ENCODE results near the gene WNK1. TPM values are rescaled to one million over a fixed set of nuclear protein-coding genes. Genes with fewer than 3 reads are reported as not detected.
A peak's percentile ranks its signal among the peaks of the same experiment; 100 is the strongest.
"Not testable (repeated sequence)": the region's sequence is repeated elsewhere in the genome, so short reads cannot be mapped to it uniquely, and the experiment has no call there.

WNK1 gene
- total RNA-seq, 1 donor from 2014 or later: 157 TPM

- H3K36me3 Mint-ChIP-seq (ENCODE audit: low read depth): peaks cover 15% of the 10 kb centered on the region
- H3K27me3 Mint-ChIP-seq (ENCODE audit: low read depth); H3K27ac Mint-ChIP-seq; DNase-seq (ENCODE audit: low spot score); H3K9me3 Mint-ChIP-seq; H3K4me3 Mint-ChIP-seq (ENCODE audit: low read depth): not testable (repeated sequence)
- H3K4me1 Mint-ChIP-seq (ENCODE audit: low read depth): peaks cover 61% of the 10 kb centered on the region
- intact Hi-C loops (cut with micrococcal nuclease): loop anchor here (5.0 kb wide), 1 partner anchor 551 kb away; no protein-coding TSS in a partner anchor
Measured at GRCh38 chr12:775973-776771, 23.8 kb downstream of the WNK1 start.

GRCh38 chr12:776772-777373 lies 24.5 kb downstream of the WNK1 start:
- intact Hi-C loops (cut with micrococcal nuclease): loop anchor here (5.0 kb wide), 1 partner anchor 550 kb away; no protein-coding TSS in a partner anchor
- H3K4me3 Mint-ChIP-seq (ENCODE audit: low read depth); DNase-seq (ENCODE audit: low spot score); H3K27me3 Mint-ChIP-seq (ENCODE audit: low read depth); H3K27ac Mint-ChIP-seq; H3K9me3 Mint-ChIP-seq: not testable (repeated sequence)
- Mint-ChIP-seq H3K36me3 (ENCODE audit: low read depth) (peaks cover 15% of the 10 kb centered on the region), H3K4me1 (ENCODE audit: low read depth) (peaks cover 61% of the 10 kb centered on the region)

GRCh38 chr12:777550-778047 lies 25.2 kb downstream of the WNK1 start:
- H3K4me1 Mint-ChIP-seq (ENCODE audit: low read depth): peaks cover 58% of the 10 kb centered on the region

GRCh38 chr12:778615-779014 lies 26.2 kb downstream of the WNK1 start:
- Mint-ChIP-seq H3K9me3 (no peaks in the 10 kb centered on the region), H3K36me3 (ENCODE audit: low read depth) (peaks cover 11% of the 10 kb centered on the region), H3K4me3 (ENCODE audit: low read depth) (peak overlapping the region; percentile 67), H3K27ac (no peak overlapping the region), H3K4me1 (ENCODE audit: low read depth) (peaks cover 52% of the 10 kb centered on the region), H3K27me3 (ENCODE audit: low read depth) (no peaks in the 10 kb centered on the region)
- intact Hi-C loops (cut with micrococcal nuclease): loop anchor here (5.0 kb wide), 1 partner anchor 549 kb away; no protein-coding TSS in a partner anchor
- DNase-seq (ENCODE audit: low spot score): no peak

More at GRCh38 chr12:777550-778047, 25.2 kb downstream of the WNK1 start:
- Mint-ChIP-seq H3K27ac (no peak overlapping the region), H3K9me3 (no peaks in the 10 kb centered on the region), H3K4me3 (ENCODE audit: low read depth) (no peak overlapping the region), H3K27me3 (ENCODE audit: low read depth) (no peaks in the 10 kb centered on the region), H3K36me3 (ENCODE audit: low read depth) (peaks cover 11% of the 10 kb centered on the region)
- intact Hi-C loops (cut with micrococcal nuclease): loop anchor here (5.0 kb wide), 1 partner anchor 550 kb away; no protein-coding TSS in a partner anchor
- no peak for DNase-seq (ENCODE audit: low spot score)

- intact Hi-C loops (cut with micrococcal nuclease): loop anchor here (2.0 to 5.0 kb wide), 2 partner anchors 15 to 547 kb away; no protein-coding TSS in a partner anchor
- H3K9me3 Mint-ChIP-seq: no peaks in the 10 kb centered on the region
- peak overlapping the region; percentile 50 for H3K27ac Mint-ChIP-seq
- peaks cover 50% of the 10 kb centered on the region for H3K4me1 Mint-ChIP-seq (ENCODE audit: low read depth)
- peak overlapping the region; percentile 62 for H3K4me3 Mint-ChIP-seq (ENCODE audit: low read depth)
- no peaks in the 10 kb centered on the region for H3K27me3 Mint-ChIP-seq (ENCODE audit: low read depth)
- no peak for DNase-seq (ENCODE audit: low spot score)
- H3K36me3 Mint-ChIP-seq (ENCODE audit: low read depth): peaks cover 11% of the 10 kb centered on the region
Measured at GRCh38 chr12:779745-780734, 27.7 kb downstream of the WNK1 start.

GRCh38 chr12:780750-781379 lies 28.5 kb downstream of the WNK1 start:
- intact Hi-C loops (cut with micrococcal nuclease): loop anchor here (2.0 kb wide), 1 partner anchor 14 kb away; no protein-coding TSS in a partner anchor
- Mint-ChIP-seq H3K27ac (no peak overlapping the region), H3K4me3 (ENCODE audit: low read depth) (no peak overlapping the region), H3K4me1 (ENCODE audit: low read depth) (peaks cover 48% of the 10 kb centered on the region), H3K9me3 (no peaks in the 10 kb centered on the region), H3K27me3 (ENCODE audit: low read depth) (no peaks in the 10 kb centered on the region), H3K36me3 (ENCODE audit: low read depth) (peaks cover 11% of the 10 kb centered on the region)
- no peak for DNase-seq (ENCODE audit: low spot score)

GRCh38 chr12:785706-786105 lies 33.3 kb downstream of the WNK1 start:
- Mint-ChIP-seq H3K36me3 (ENCODE audit: low read depth) (peaks cover 17% of the 10 kb centered on the region), H3K4me1 (ENCODE audit: low read depth) (peaks cover 37% of the 10 kb centered on the region), H3K27me3 (ENCODE audit: low read depth) (no peaks in the 10 kb centered on the region), H3K27ac (no peak overlapping the region), H3K4me3 (ENCODE audit: low read depth) (no peak overlapping the region), H3K9me3 (no peaks in the 10 kb centered on the region)
- intact Hi-C loops (cut with micrococcal nuclease): no loop called here
- DNase-seq (ENCODE audit: low spot score): no peak

GRCh38 chr12:788288-788687 lies 35.9 kb downstream of the WNK1 start:
- peaks cover 39% of the 10 kb centered on the region for H3K4me1 Mint-ChIP-seq (ENCODE audit: low read depth)
- DNase-seq (ENCODE audit: low spot score): no peak
- intact Hi-C loops (cut with micrococcal nuclease): no loop called here
- H3K36me3 Mint-ChIP-seq (ENCODE audit: low read depth): peaks cover 24% of the 10 kb centered on the region
- H3K27ac Mint-ChIP-seq: no peak overlapping the region
- H3K27me3 Mint-ChIP-seq (ENCODE audit: low read depth): no peaks in the 10 kb centered on the region
- H3K4me3 Mint-ChIP-seq (ENCODE audit: low read depth): no peak overlapping the region
- no peaks in the 10 kb centered on the region for H3K9me3 Mint-ChIP-seq

- H3K27ac Mint-ChIP-seq: peak overlapping the region; percentile 1
- DNase-seq (ENCODE audit: low spot score); intact Hi-C loops (cut with micrococcal nuclease); H3K4me3 Mint-ChIP-seq (ENCODE audit: low read depth); H3K27me3 Mint-ChIP-seq (ENCODE audit: low read depth); H3K9me3 Mint-ChIP-seq: not testable (repeated sequence)
- H3K36me3 Mint-ChIP-seq (ENCODE audit: low read depth): peaks cover 24% of the 10 kb centered on the region
- peaks cover 44% of the 10 kb centered on the region for H3K4me1 Mint-ChIP-seq (ENCODE audit: low read depth)
Measured at GRCh38 chr12:788762-789161, 36.4 kb downstream of the WNK1 start.

GRCh38 chr12:789852-790563 lies 37.6 kb downstream of the WNK1 start:
- peak overlapping the region; percentile 55 for H3K27ac Mint-ChIP-seq
- H3K4me1 Mint-ChIP-seq (ENCODE audit: low read depth): peaks cover 51% of the 10 kb centered on the region
- no peaks in the 10 kb centered on the region for H3K27me3 Mint-ChIP-seq (ENCODE audit: low read depth)
- no peak overlapping the region for H3K4me3 Mint-ChIP-seq (ENCODE audit: low read depth)
- intact Hi-C loops (cut with micrococcal nuclease): no loop called here
- DNase-seq (ENCODE audit: low spot score): no peak
- H3K9me3 Mint-ChIP-seq: no peaks in the 10 kb centered on the region
- peaks cover 27% of the 10 kb centered on the region for H3K36me3 Mint-ChIP-seq (ENCODE audit: low read depth)

- H3K27ac Mint-ChIP-seq: no peak overlapping the region
- no peaks in the 10 kb centered on the region for H3K9me3 Mint-ChIP-seq
- no peaks in the 10 kb centered on the region for H3K27me3 Mint-ChIP-seq (ENCODE audit: low read depth)
- intact Hi-C loops (cut with micrococcal nuclease): no loop called here
- peaks cover 29% of the 10 kb centered on the region for H3K36me3 Mint-ChIP-seq (ENCODE audit: low read depth)
- no peak for DNase-seq (ENCODE audit: low spot score)
- H3K4me3 Mint-ChIP-seq (ENCODE audit: low read depth): no peak overlapping the region
- H3K4me1 Mint-ChIP-seq (ENCODE audit: low read depth): peaks cover 57% of the 10 kb centered on the region
Measured at GRCh38 chr12:790608-791007, 38.2 kb downstream of the WNK1 start.

Data from activated T-helper 2 cell treated with anti-CD3 and anti-CD28 coated beads, Interferon-gamma antibody, Interleukin-2, Interleukin-4, amounts not matched to agents 10 μg/mL and 5 μg/mL and 100 μg/mL, durations not matched to agents 14 hours and 24 hours and 36 hours (primary cell).